Activated CD4-positive, alpha-beta T cell treated with anti-CD3 and anti-CD28 coated beads, Interleukin-2, amount 10 ng/mL, durations not matched to agents 7 days and 5 days (primary cell): ENCODE results near the gene GDI1. TPM values are rescaled to one million over a fixed set of nuclear protein-coding genes. Genes with fewer than 3 reads are reported as not detected.

Experiments
- CTCF ChIA-PET: fragments of 350-600 bp; sonication (Branson Sonifier 250); formaldehyde crosslinking; loops from one replicate; lab custom pipeline; 2021; ENCODE audit warnings: antibody characterized with exemption; lab: Charles Lee
- POLR2A ChIA-PET: fragments of 350-600 bp; sonication (Branson Sonifier 250); formaldehyde crosslinking; loops from one replicate; lab custom pipeline; 2021; ENCODE audit warnings: antibody characterized with exemption; lab: Charles Lee
- DNase-seq: peaks from one replicate; pipeline ENCODE4 v3.0.0-alpha.2; 2020
- H3K27ac Mint-ChIP-seq: one replicate; pipeline ENCODE4 v1.8.0; 2021; ENCODE audit warnings: mild to moderate bottlenecking, moderate library complexity, mixed read lengths
- H3K27me3 Mint-ChIP-seq: one replicate; pipeline ENCODE4 v1.8.0; 2021; ENCODE audit warnings: mixed read lengths
- H3K36me3 Mint-ChIP-seq: one replicate; pipeline ENCODE4 v1.8.0; 2021; ENCODE audit warnings: low read depth, mixed read lengths
- H3K4me1 Mint-ChIP-seq: one replicate; pipeline ENCODE4 v1.8.0; 2021; ENCODE audit warnings: mixed read lengths
- H3K4me3 Mint-ChIP-seq: one replicate; pipeline ENCODE4 v1.8.0; 2021; ENCODE audit warnings: mild to moderate bottlenecking, moderate library complexity, mixed read lengths
- H3K9me3 Mint-ChIP-seq: one replicate; pipeline ENCODE4 v1.8.0; 2021; ENCODE audit warnings: mixed read lengths
- total RNA-seq, 2 experiments: library from RNA; stranded (reverse); gene quantifications; one replicate each; pipeline ENCODE4 v1.2.3, GENCODE V29; 2021

GDI1 gene
- total RNA-seq, 2 experiments from 2014 or later: 118 to 123 TPM

- CTCF ChIA-PET: interaction anchor here (1.1 kb wide), 1 partner anchor 11 kb away, joined by 3 read pairs; no protein-coding TSS in a partner anchor
- no peaks in the 10 kb centered on the region for H3K9me3 Mint-ChIP-seq
- H3K27ac Mint-ChIP-seq: peak within 1 kb of the TSS; percentile 84
- no peaks in the 10 kb centered on the region for H3K27me3 Mint-ChIP-seq
- peak within 1 kb of the TSS; percentile 70 for H3K4me3 Mint-ChIP-seq
- DNase-seq: peak; percentile 66
- POLR2A ChIA-PET: no interaction called here
- H3K4me1 Mint-ChIP-seq: peaks cover 22% of the 10 kb centered on the region
- H3K36me3 Mint-ChIP-seq: peaks cover 11% of the 10 kb centered on the region
These were observed 7.2 kb downstream of the GDI1 start, which contains the start of gene FAM50A for GRCh38 chrX:154443992-154444754. Gene FAM50A, plus strand, starts transcription at chrX:154444141. Its CDS starts 95 bp downstream, at chrX:154444236.

DNA sequence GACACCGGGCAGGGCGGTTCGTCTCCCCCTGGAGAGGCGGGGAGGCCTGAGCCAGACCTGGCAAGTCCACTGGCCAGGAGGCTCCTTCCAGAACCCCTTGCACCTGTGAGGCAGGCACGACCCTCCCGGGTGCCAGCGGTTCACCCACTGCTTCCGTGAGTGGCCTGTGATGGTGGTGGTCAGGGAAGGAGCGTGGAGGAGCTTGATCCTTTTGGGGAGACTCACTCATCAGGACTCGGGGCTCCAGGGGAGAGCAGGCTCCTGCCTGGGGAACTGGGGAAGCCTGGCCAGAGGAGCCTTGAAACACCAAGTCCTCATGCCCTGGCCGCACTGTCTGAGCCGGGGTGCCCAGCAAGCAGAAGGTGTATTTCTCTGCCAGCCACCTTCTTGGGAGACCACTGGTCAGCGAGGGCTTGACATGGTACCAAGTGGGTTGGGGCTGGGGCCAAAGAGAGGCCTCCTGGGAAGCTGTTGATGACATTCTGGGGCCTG lies 7.8 kb downstream of the GDI1 start:
- H3K27me3 Mint-ChIP-seq: no peaks in the 10 kb centered on the region
- H3K9me3 Mint-ChIP-seq: no peaks in the 10 kb centered on the region
- H3K4me1 Mint-ChIP-seq: peaks cover 21% of the 10 kb centered on the region
- CTCF ChIA-PET: interaction anchor here (1.1 kb wide), 1 partner anchor 10 kb away, joined by 3 read pairs; no protein-coding TSS in a partner anchor
- H3K36me3 Mint-ChIP-seq: peaks cover 11% of the 10 kb centered on the region
- DNase-seq: no peak
- no peak overlapping the region for H3K27ac Mint-ChIP-seq
- H3K4me3 Mint-ChIP-seq: peak overlapping the region; percentile 56
- POLR2A ChIA-PET: no interaction called here

- Mint-ChIP-seq H3K27ac (no peak overlapping the region), H3K9me3 (no peaks in the 10 kb centered on the region), H3K27me3 (no peaks in the 10 kb centered on the region), H3K4me3 (peak overlapping the region; percentile 34), H3K36me3 (peaks cover 11% of the 10 kb centered on the region), H3K4me1 (peaks cover 17% of the 10 kb centered on the region)
- CTCF ChIA-PET: interaction anchor here (1.1 to 1.9 kb wide), 2 partner anchors 9 to 42 kb away, joined by 3 to 5 read pairs; no protein-coding TSS in a partner anchor
- POLR2A ChIA-PET: interaction anchor here (0.6 kb wide), 1 partner anchor 98 kb away, joined by 3 read pairs; no protein-coding TSS in a partner anchor
- DNase-seq: no peak
These were observed 8.8 kb downstream of the GDI1 start for GRCh38 chrX:154445776-154446175.

- Mint-ChIP-seq H3K4me3 (no peak overlapping the region), H3K9me3 (no peaks in the 10 kb centered on the region), H3K4me1 (peaks cover 16% of the 10 kb centered on the region), H3K27ac (no peak overlapping the region), H3K36me3 (peaks cover 9% of the 10 kb centered on the region), H3K27me3 (no peaks in the 10 kb centered on the region)
- DNase-seq: no peak
- POLR2A ChIA-PET: no interaction called here
- CTCF ChIA-PET: interaction anchor here (1.9 kb wide), 1 partner anchor 41 kb away, joined by 5 read pairs; no protein-coding TSS in a partner anchor
These were observed 9.5 kb downstream of the GDI1 start for GRCh38 chrX:154446430-154446829.

DNA sequence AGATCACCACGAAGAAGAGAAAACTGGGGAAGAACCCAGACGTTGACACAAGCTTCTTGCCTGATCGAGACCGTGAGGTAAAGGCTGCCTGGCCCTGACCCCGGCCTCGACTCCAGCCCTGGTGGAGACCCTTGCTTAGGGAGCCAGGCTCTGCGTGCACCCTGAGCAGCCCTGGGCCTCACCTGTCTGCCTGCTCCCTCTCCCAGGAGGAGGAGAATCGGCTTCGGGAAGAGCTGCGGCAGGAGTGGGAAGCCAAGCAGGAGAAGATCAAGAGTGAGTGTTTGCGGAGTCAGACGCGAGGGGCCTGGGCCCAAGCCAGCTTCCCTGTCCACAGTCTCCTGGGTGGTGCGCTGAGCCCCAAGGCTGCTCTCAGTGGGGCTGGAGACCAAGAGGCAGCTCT lies 11.5 kb downstream of the GDI1 start:
- peaks cover 4% of the 10 kb centered on the region for H3K4me1 Mint-ChIP-seq
- peaks cover 9% of the 10 kb centered on the region for H3K36me3 Mint-ChIP-seq
- no peak for DNase-seq
- ChIA-PET POLR2A (no interaction called here), CTCF (no interaction called here)
- no peak overlapping the region for H3K4me3 Mint-ChIP-seq
- H3K27me3 Mint-ChIP-seq: no peaks in the 10 kb centered on the region
- H3K27ac Mint-ChIP-seq: no peak overlapping the region
- no peaks in the 10 kb centered on the region for H3K9me3 Mint-ChIP-seq

DNA sequence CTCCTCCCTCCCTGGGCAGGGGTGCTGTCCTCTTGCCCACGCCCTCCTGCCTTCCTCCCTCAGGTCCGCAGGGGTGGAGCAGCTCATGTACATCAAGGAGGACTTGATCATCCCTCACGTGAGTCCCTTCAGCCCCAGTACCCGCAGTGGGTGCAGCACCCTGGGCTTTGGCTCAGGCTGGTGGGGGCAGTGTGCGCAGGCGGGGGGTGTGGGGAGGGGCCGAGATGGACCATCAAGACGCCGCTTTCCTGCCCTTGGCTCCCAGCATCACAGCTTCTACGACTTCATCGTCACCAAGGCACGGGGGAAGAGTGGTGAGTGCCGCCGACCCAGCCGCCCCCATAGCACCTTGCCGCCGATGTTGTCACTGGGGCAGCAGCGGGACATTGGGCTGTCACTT lies 12.7 kb downstream of the GDI1 start:
- ChIA-PET POLR2A (no interaction called here), CTCF (interaction anchor here (0.5 to 1.5 kb wide), 2 partner anchors 23 to 381 kb away, joined by 3 to 4 read pairs; no protein-coding TSS in a partner anchor)
- H3K27me3 Mint-ChIP-seq: no peaks in the 10 kb centered on the region
- no peak overlapping the region for H3K4me3 Mint-ChIP-seq
- no peak for DNase-seq
- no peaks in the 10 kb centered on the region for H3K9me3 Mint-ChIP-seq
- no peak overlapping the region for H3K27ac Mint-ChIP-seq
- H3K36me3 Mint-ChIP-seq: peaks cover 9% of the 10 kb centered on the region
- peaks cover 2% of the 10 kb centered on the region for H3K4me1 Mint-ChIP-seq

DNA sequence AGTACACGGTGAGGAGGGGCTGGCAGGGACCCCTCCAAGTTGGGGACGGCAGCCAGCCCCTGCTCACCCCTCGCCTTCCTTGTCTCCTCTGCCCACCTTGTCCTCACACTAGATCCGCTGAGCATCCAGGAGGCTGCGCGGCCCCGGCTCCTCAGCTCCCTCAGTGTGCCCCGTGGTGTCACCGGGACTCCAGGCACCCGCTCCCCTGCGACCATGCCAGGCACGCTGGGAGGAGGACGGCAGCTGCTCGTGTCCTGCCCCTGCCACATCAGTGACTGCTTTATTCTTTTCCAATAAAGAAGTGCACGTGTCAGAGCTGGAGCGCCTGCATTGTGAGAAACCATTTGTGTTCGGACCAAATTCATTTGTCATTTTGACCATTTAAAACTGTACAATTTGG lies 13.4 kb downstream of the GDI1 start:
- POLR2A ChIA-PET: no interaction called here
- no peaks in the 10 kb centered on the region for H3K27me3 Mint-ChIP-seq
- CTCF ChIA-PET: interaction anchor here (0.9 to 1.5 kb wide), 2 partner anchors 9 to 22 kb away, joined by 3 read pairs; no protein-coding TSS in a partner anchor

DNA sequence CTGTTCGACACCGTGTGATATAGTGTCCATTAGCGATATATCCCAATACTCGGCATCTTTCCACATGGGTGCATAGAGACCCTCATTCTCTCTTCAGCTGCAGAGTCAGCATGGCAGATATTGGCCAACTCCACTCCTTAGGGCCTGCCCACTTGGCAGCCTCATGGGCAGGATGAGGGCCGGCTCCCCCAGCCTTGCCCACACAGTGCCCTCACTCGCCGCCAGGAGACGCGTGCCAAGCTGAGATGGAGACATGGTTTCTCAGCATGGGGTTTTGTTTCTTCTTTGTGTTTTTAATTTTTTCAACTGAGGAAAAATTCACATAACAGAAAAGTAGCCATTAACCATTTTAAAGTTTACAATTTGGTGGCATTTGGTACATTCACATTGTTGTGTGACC lies 15.9 kb downstream of the GDI1 start:
- Mint-ChIP-seq H3K9me3 (no peaks in the 10 kb centered on the region), H3K4me1 (peaks cover 5% of the 10 kb centered on the region), H3K27ac (no peak overlapping the region), H3K27me3 (no peaks in the 10 kb centered on the region), H3K36me3 (peaks cover 4% of the 10 kb centered on the region), H3K4me3 (no peak overlapping the region)
- no peak for DNase-seq
- ChIA-PET POLR2A (no interaction called here), CTCF (interaction anchor here (0.7 to 1.5 kb wide), 3 partner anchors 9 to 412 kb away, joined by 3 to 6 read pairs (median 3); no protein-coding TSS in a partner anchor)

More for the DNA sequence above, 13.4 kb downstream of the GDI1 start:
- H3K9me3 Mint-ChIP-seq: no peaks in the 10 kb centered on the region
- H3K4me1 Mint-ChIP-seq: peaks cover 2% of the 10 kb centered on the region
- no peak overlapping the region for H3K27ac Mint-ChIP-seq
- no peak overlapping the region for H3K4me3 Mint-ChIP-seq
- H3K36me3 Mint-ChIP-seq: peaks cover 9% of the 10 kb centered on the region
- DNase-seq: no peak

DNA sequence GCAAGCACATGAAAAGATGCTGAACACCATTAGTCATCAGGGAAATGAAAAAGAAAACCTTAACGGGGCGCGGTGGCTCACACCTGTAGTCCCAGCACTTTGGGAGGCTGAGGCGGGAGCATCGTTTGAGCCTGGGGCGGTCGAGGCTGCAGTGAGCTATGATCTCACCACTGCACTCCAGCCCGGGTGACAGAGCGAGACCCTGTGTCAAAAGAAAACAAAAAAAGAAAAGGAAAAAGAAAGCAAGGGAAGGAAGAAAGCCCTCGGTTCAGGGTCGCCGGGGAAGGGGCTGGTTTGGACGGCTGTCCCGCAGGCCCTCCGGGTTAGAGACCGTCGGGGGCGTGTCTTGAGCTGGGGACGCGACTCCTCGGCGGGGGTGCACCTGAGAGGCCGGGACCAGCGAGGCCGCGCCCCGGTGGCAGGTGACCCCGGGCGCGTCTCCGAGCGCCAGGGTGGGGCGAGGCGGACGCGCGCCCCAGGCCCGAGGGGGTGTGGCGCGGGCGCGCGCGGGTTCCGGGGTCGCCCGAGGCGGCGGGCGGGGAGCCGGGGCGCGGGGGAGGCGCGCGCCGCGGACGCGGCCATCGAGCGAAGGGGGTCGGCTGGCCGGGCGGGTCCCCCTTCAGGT lies 20.6 kb downstream of the GDI1 start:
- ChIA-PET POLR2A (no interaction called here), CTCF (interaction anchor here (0.6 kb wide), 1 partner anchor 77 kb away, joined by 3 read pairs; no protein-coding TSS in a partner anchor)
- H3K4me3 Mint-ChIP-seq: peak overlapping the region; percentile 90
- no peaks in the 10 kb centered on the region for H3K9me3 Mint-ChIP-seq
- peak overlapping the region; percentile 92 for H3K27ac Mint-ChIP-seq
- DNase-seq: peak; percentile 48
- H3K27me3 Mint-ChIP-seq: no peaks in the 10 kb centered on the region
- peaks cover 9% of the 10 kb centered on the region for H3K4me1 Mint-ChIP-seq
- peaks cover 2% of the 10 kb centered on the region for H3K36me3 Mint-ChIP-seq

DNA sequence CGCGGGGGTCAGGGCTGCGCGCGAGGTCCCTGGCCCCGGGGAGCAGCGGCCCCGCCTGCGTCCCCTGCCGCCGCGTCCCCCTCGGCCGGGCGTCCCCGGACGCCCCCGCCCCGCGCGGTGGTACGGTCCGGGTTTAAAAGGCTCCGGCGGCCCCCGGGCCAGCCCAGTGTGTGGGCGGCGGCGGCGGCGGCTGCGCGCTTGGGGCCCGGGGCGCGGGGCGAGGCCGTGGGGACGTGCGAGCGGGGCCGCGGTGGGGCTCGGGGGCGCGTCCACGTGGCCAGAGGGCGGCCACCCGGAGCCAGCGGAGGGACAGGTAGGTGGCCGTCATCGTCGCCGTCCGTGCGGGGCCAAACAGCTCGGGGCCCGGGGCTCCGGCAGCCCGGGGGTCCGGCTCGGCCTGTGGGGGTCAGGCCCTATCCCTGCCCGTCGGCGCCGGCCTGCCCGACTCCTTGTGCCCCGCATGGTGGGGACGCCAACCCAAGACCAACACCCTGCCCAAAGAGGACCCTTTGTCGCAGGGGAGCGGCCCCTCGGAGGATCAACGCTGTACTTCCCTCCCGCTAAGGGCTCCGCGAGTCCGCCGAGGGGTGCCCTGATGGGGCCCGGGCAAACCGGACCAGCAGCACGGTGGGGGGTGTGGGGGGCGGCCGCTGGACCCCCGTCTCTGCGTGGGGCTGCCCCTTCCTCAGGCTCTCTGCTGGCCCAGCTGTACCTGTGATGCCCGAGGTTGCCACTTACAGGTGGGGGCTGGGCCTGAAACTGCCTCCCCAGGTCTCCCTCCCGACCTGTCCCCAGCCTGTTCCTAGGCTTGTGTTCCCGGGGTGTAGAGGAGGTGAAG lies 21.4 kb downstream of the GDI1 start, which contains the start of gene PLXNA3:
PLXNA3 (plus strand) TSS at position 166 of the 838 bp plus-strand sequence. CDS start 1,903 bp downstream, outside the sequence.
- DNase-seq: peak; percentile 50

GRCh38 chrX:154458954-154459778 lies 22.2 kb downstream of the GDI1 start:
- DNase-seq: no peak
- ChIA-PET CTCF (interaction anchor here (0.9 kb wide), 2 partner anchors 26 to 60 kb away, joined by 3 to 4 read pairs; partner anchors contain the start of gene RPL10), POLR2A (no interaction called here)
- H3K9me3 Mint-ChIP-seq: no peaks in the 10 kb centered on the region
- no peaks in the 10 kb centered on the region for H3K27me3 Mint-ChIP-seq
- H3K4me3 Mint-ChIP-seq: peak overlapping the region; percentile 76
- no peaks in the 10 kb centered on the region for H3K36me3 Mint-ChIP-seq
- H3K27ac Mint-ChIP-seq: peak overlapping the region; percentile 82
- H3K4me1 Mint-ChIP-seq: peaks cover 9% of the 10 kb centered on the region

More for the DNA sequence above, 21.4 kb downstream of the GDI1 start, which contains the start of gene PLXNA3:
- H3K4me3 Mint-ChIP-seq: peak within 1 kb of the TSS; percentile 90
- H3K27ac Mint-ChIP-seq: peak within 1 kb of the TSS; percentile 92
- H3K27me3 Mint-ChIP-seq: no peaks in the 10 kb centered on the region
- no peaks in the 10 kb centered on the region for H3K9me3 Mint-ChIP-seq
- ChIA-PET POLR2A (no interaction called here), CTCF (interaction anchor here (0.6 to 0.9 kb wide), 3 partner anchors 27 to 76 kb away, joined by 3 to 4 read pairs (median 3); partner anchors contain the start of gene RPL10)
- H3K36me3 Mint-ChIP-seq: no peaks in the 10 kb centered on the region
- H3K4me1 Mint-ChIP-seq: peaks cover 9% of the 10 kb centered on the region
